HepG2 (cell line): ENCODE results near the gene ALG3. TPM values are rescaled to one million over a fixed set of nuclear protein-coding genes. Genes with fewer than 3 reads are reported as not detected.
A peak's percentile ranks its signal among the peaks of the same experiment; 100 is the strongest.

Experiments used
- CBX1 ChIP-seq: IDR thresholded peaks from one replicate; pipeline ENCODE4 v1.6.1; 2016; ENCODE audit warnings: antibody characterized with exemption, low read depth
- MAF1 ChIP-seq: sonication (generic); formaldehyde crosslinking; IDR thresholded peaks from 2 replicates; pipeline ENCODE4 v1.5.0; 2020; ENCODE audit warnings: missing genetic modification reagents, borderline replicate concordance
- RAD51 ChIP-seq: fragments of 450-650 bp; IDR thresholded peaks from 2 replicates; pipeline ENCODE4 v1.6.1; 2016; ENCODE audit warnings: borderline replicate concordance
- TARDBP ChIP-seq: sonication (generic); formaldehyde crosslinking; IDR thresholded peaks from 2 replicates; pipeline ENCODE4 v1.8.0; 2022; ENCODE audit warnings: mild to moderate bottlenecking, missing genetic modification reagents
- THAP7 ChIP-seq: sonication (generic); formaldehyde crosslinking; IDR thresholded peaks from 2 replicates; pipeline ENCODE4 v1.8.1; 2023; ENCODE audit warnings: mild to moderate bottlenecking, missing genetic modification reagents
- TOE1 ChIP-seq: sonication (generic); formaldehyde crosslinking; IDR thresholded peaks from 2 replicates; pipeline ENCODE4 v1.4.0; 2020; ENCODE audit warnings: mild to moderate bottlenecking, missing genetic modification reagents
- U2AF2 ChIP-seq: fragments of 200-400 bp; formaldehyde crosslinking; IDR thresholded peaks from 2 replicates; pipeline ENCODE4 v1.6.1; 2017; ENCODE audit warnings: low read depth, mild to moderate bottlenecking, low read length
- ZNF251 ChIP-seq: sonication (generic); formaldehyde crosslinking; IDR thresholded peaks from 2 replicates; pipeline ENCODE4 v1.9.0; 2021; ENCODE audit warnings: mild to moderate bottlenecking, missing genetic modification reagents
- polyA plus RNA-seq, 8 experiments: library from polyadenylated mRNA; depleted of rRNA in 3 of 8; stranded (reverse) in 7 of 8; unstranded in 1 of 8; fragments of >200 nt; fragmentation: Illumina TruSeq in 4 of 8; extraction: Trizol in 4 of 8; gene quantifications; 2 replicates each; pipeline versions ENCODE4 v1.2.1 to v1.2.3, GENCODE V29; 2011 to 2016; ENCODE audit warnings: low read depth in 4 of 8, missing spikeins in 1 of 8, mixed read lengths in 1 of 8; ENCODE audit not compliant: insufficient read depth in 1 of 8
- total RNA-seq, 5 experiments: library from RNA; depleted of rRNA; stranded (reverse); fragments of >200 nt; fragmentation: Illumina TruSeq; extraction: Trizol; gene quantifications; 2 replicates each; pipeline ENCODE4 v1.2.3, GENCODE V29; 2016; ENCODE audit warnings: low read depth in 1 of 5
- TF ChIP-seq, protein P1 (sequence below): sonication (generic); formaldehyde crosslinking; IDR thresholded peaks from 2 replicates; pipeline ENCODE4 v1.8.0; 2022; ENCODE audit warnings: low read depth, missing genetic modification reagents
- TF ChIP-seq, protein P2 (sequence below): sonication (generic); formaldehyde crosslinking; IDR thresholded peaks from 2 replicates; pipeline ENCODE4 v1.9.0; 2021; ENCODE audit warnings: missing genetic modification reagents, borderline replicate concordance
- TF ChIP-seq, protein P3 (sequence below): sonication (generic); formaldehyde crosslinking; IDR thresholded peaks from 2 replicates; pipeline ENCODE4 v1.4.0; 2020; ENCODE audit warnings: missing genetic modification reagents
- TF ChIP-seq, protein P4 (sequence below): sonication (generic); formaldehyde crosslinking; IDR thresholded peaks from 2 replicates; pipeline ENCODE4 v1.4.0; 2020; ENCODE audit warnings: missing genetic modification reagents, borderline replicate concordance

ALG3 gene
- total and polyA plus RNA-seq, 2 of the 13 experiments (the other 11 are each of a cell fraction or from before 2014, with no cell fraction given), result 46.6 to 57.1 TPM

DNA sequence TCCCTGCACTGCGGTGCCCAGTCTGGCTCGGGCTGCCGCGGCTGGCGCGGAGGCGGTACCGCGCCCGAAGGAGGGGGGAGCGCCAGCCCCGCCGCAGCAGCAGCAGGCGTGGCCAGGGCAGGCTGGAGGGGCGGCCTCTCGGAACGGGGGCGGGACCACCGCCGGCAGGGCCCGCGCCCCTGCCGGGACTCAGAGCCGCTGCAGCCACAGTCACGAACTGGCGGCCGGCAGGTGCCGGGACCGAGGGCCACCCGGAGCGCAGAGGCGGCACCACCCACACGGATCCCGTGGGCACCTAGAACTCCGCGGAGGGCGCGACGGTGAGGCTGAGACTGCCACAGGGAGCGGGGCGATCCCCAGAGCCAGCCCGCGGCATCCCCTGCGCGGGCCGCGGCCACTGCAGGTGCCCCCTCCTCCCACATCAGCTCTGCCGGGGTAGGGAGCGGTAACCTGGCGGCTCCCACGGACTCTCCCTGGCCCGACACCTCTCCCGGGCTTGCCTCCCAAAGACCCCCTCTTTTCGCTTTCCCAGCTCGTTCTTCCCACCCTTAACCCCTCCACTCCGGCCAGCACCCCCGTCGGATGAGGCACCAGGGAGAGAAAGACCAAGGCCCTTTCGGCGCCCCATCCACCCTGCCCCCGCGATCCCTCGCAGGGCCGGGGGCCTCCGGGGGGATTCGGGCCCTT lies 19.2 kb downstream of the ALG3 start, which contains the start of gene VWA5B2 (continued):
- TF ChIP-seq U2AF2, result no peak
- TF ChIP-seq MAF1, result no peak
- TF ChIP-seq, protein P1, sequence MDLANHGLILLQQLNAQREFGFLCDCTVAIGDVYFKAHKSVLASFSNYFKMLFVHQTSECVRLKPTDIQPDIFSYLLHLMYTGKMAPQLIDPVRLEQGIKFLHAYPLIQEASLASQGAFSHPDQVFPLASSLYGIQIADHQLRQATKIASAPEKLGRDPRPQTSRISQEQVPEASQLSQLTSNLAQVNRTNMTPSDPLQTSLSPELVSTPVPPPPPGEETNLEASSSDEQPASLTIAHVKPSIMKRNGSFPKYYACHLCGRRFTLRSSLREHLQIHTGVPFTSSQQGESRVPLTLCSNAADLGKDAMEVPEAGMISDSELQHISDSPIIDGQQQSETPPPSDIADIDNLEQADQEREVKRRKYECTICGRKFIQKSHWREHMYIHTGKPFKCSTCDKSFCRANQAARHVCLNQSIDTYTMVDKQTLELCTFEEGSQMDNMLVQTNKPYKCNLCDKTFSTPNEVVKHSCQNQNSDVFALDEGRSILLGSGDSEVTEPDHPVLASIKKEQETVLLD (CRISPR knock-in tag), result no peak
- TF ChIP-seq, protein P2, sequence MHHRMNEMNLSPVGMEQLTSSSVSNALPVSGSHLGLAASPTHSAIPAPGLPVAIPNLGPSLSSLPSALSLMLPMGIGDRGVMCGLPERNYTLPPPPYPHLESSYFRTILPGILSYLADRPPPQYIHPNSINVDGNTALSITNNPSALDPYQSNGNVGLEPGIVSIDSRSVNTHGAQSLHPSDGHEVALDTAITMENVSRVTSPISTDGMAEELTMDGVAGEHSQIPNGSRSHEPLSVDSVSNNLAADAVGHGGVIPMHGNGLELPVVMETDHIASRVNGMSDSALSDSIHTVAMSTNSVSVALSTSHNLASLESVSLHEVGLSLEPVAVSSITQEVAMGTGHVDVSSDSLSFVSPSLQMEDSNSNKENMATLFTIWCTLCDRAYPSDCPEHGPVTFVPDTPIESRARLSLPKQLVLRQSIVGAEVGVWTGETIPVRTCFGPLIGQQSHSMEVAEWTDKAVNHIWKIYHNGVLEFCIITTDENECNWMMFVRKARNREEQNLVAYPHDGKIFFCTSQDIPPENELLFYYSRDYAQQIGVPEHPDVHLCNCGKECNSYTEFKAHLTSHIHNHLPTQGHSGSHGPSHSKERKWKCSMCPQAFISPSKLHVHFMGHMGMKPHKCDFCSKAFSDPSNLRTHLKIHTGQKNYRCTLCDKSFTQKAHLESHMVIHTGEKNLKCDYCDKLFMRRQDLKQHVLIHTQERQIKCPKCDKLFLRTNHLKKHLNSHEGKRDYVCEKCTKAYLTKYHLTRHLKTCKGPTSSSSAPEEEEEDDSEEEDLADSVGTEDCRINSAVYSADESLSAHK (CRISPR knock-in tag), result no peak
- TF ChIP-seq, protein P3, sequence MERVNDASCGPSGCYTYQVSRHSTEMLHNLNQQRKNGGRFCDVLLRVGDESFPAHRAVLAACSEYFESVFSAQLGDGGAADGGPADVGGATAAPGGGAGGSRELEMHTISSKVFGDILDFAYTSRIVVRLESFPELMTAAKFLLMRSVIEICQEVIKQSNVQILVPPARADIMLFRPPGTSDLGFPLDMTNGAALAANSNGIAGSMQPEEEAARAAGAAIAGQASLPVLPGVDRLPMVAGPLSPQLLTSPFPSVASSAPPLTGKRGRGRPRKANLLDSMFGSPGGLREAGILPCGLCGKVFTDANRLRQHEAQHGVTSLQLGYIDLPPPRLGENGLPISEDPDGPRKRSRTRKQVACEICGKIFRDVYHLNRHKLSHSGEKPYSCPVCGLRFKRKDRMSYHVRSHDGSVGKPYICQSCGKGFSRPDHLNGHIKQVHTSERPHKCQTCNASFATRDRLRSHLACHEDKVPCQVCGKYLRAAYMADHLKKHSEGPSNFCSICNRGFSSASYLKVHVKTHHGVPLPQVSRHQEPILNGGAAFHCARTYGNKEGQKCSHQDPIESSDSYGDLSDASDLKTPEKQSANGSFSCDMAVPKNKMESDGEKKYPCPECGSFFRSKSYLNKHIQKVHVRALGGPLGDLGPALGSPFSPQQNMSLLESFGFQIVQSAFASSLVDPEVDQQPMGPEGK (CRISPR knock-in tag), result peak; percentile 64
- TF ChIP-seq THAP7, result no peak
- TF ChIP-seq, protein P4, sequence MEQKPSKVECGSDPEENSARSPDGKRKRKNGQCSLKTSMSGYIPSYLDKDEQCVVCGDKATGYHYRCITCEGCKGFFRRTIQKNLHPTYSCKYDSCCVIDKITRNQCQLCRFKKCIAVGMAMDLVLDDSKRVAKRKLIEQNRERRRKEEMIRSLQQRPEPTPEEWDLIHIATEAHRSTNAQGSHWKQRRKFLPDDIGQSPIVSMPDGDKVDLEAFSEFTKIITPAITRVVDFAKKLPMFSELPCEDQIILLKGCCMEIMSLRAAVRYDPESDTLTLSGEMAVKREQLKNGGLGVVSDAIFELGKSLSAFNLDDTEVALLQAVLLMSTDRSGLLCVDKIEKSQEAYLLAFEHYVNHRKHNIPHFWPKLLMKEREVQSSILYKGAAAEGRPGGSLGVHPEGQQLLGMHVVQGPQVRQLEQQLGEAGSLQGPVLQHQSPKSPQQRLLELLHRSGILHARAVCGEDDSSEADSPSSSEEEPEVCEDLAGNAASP (CRISPR knock-in tag), result no peak
- no peak for TF ChIP-seq RAD51
- TF ChIP-seq ZNF251, result no peak
- no peak for TF ChIP-seq CBX1
- TF ChIP-seq TOE1 (CRISPR knock-in tag), result no peak
- TF ChIP-seq TARDBP (CRISPR knock-in tag), result no peak
